ENCODE data around the gene MYCT1.

GRCh38 chr6:152651986-152652385 lies 45.7 kb upstream of the MYCT1 start:
- TF ChIP-seq POLR2AphosphoS5 (IDR thresholded peaks at IDR 0.05) = no peak
- TF ChIP-seq CTCF (IDR thresholded peaks at IDR 0.05) = no peak
